H9 (cell line): ENCODE data around the gene KIF12. TPM values are rescaled to one million over a fixed set of nuclear protein-coding genes. Genes with fewer than 3 reads are reported as not detected.

Experiments
- DNase-seq: peaks from one replicate; pipeline ENCODE4 v3.0.0-alpha.2; 2017
- H2AFZ ChIP-seq: one replicate; pipeline ENCODE4 v1.6.1; 2013; ENCODE audit warnings: mild to moderate bottlenecking, low read length, control low read depth, moderate library complexity
- H2AK5ac ChIP-seq: 2 replicates; pipeline ENCODE4 v1.6.1; 2013; ENCODE audit warnings: low read length, control low read depth, mixed read lengths; ENCODE audit not compliant: insufficient read length
- H2BK120ac ChIP-seq: one replicate; pipeline ENCODE4 v1.6.1; 2013; ENCODE audit warnings: low read depth, mild to moderate bottlenecking, low read length, control low read depth, inconsistent platforms; ENCODE audit not compliant: poor library complexity, severe bottlenecking
- H2BK12ac ChIP-seq: 2 replicates; pipeline ENCODE4 v1.6.1; 2013; ENCODE audit warnings: low read length, control low read depth, mixed read lengths, low read depth; ENCODE audit not compliant: insufficient read length
- H2BK15ac ChIP-seq: 2 replicates; pipeline ENCODE4 v1.6.1; 2013; ENCODE audit warnings: low read depth, low read length, control low read depth
- H2BK20ac ChIP-seq: one replicate; pipeline ENCODE4 v1.6.1; 2013; ENCODE audit warnings: low read depth, mild to moderate bottlenecking, low read length, control low read depth, inconsistent platforms; ENCODE audit not compliant: poor library complexity, severe bottlenecking
- H2BK5ac ChIP-seq: 2 replicates; pipeline ENCODE4 v1.6.1; 2013; ENCODE audit warnings: low read length, control low read depth, mixed read lengths; ENCODE audit not compliant: insufficient read length
- H3K14ac ChIP-seq: 2 replicates; pipeline ENCODE4 v1.6.1; 2013; ENCODE audit warnings: low read length, control low read depth; ENCODE audit not compliant: insufficient read depth
- H3K18ac ChIP-seq: 2 replicates; pipeline ENCODE4 v1.6.1; 2013; ENCODE audit warnings: low read depth, mild to moderate bottlenecking, mixed read lengths, low read length, control low read depth; ENCODE audit not compliant: insufficient read length
- H3K23ac ChIP-seq: 2 replicates; pipeline ENCODE4 v1.6.1; 2013; ENCODE audit warnings: low read length, control low read depth, mixed read lengths, low read depth; ENCODE audit not compliant: insufficient read length
- H3K23me2 ChIP-seq: 2 replicates; pipeline ENCODE4 v1.6.1; 2013; ENCODE audit warnings: low read depth, mild to moderate bottlenecking, mixed read lengths, low read length, control low read depth; ENCODE audit not compliant: insufficient read length, poor library complexity, severe bottlenecking
- H3K27ac ChIP-seq: 2 replicates; pipeline ENCODE4 v1.5.1; 2013; ENCODE audit warnings: low read length, control low read depth, mixed read lengths, low read depth; ENCODE audit not compliant: insufficient read length
- H3K27me3 ChIP-seq: 2 replicates; pipeline ENCODE4 v1.6.1; 2013; ENCODE audit warnings: low read length, control low read depth, inconsistent platforms; ENCODE audit not compliant: insufficient read depth
- H3K4ac ChIP-seq: 2 replicates; pipeline ENCODE4 v1.6.1; 2013; ENCODE audit warnings: low read depth, mild to moderate bottlenecking, control low read depth, inconsistent platforms, low read length, moderate library complexity
- H3K4me1 ChIP-seq: 2 replicates; pipeline ENCODE4 v1.6.1; 2013; ENCODE audit warnings: low read length, control low read depth, inconsistent platforms; ENCODE audit not compliant: insufficient read depth
- H3K4me2 ChIP-seq: 2 replicates; pipeline ENCODE4 v1.6.1; 2013; ENCODE audit warnings: low read length, control low read depth, mixed read lengths; ENCODE audit not compliant: insufficient read length, insufficient read depth
- H3K56ac ChIP-seq: 2 replicates; pipeline ENCODE4 v1.6.1; 2013; ENCODE audit warnings: low read depth, mild to moderate bottlenecking, mixed read lengths, low read length, control low read depth; ENCODE audit not compliant: insufficient read length
- H3K79me1 ChIP-seq: 2 replicates; pipeline ENCODE4 v1.6.1; 2013; ENCODE audit warnings: low read depth, mild to moderate bottlenecking, moderate library complexity, low read length, control low read depth, inconsistent platforms; ENCODE audit not compliant: insufficient read depth, poor library complexity, severe bottlenecking
- H3K79me2 ChIP-seq: 2 replicates; pipeline ENCODE4 v1.6.1; 2013; ENCODE audit warnings: low read length, control low read depth, inconsistent platforms; ENCODE audit not compliant: insufficient read depth
- H3K9ac ChIP-seq: 2 replicates; pipeline ENCODE4 v1.6.1; 2013; ENCODE audit warnings: low read length, control low read depth, mixed read lengths; ENCODE audit not compliant: insufficient read length; ENCODE audit errors: extremely low read depth
- H3K9me3 ChIP-seq: one replicate; pipeline ENCODE4 v1.6.1; 2013; ENCODE audit warnings: low read depth, low read length, inconsistent platforms; ENCODE audit not compliant: control insufficient read depth
- H3T11ph ChIP-seq: one replicate; pipeline ENCODE4 v1.6.1; 2013; ENCODE audit warnings: mild to moderate bottlenecking, low read length, control low read depth, inconsistent platforms
- H4K20me1 ChIP-seq: one replicate; pipeline ENCODE4 v1.6.1; 2013; ENCODE audit not compliant: control insufficient read depth, insufficient read length, insufficient read depth
- H4K5ac ChIP-seq: 2 replicates; pipeline ENCODE4 v1.6.1; 2013; ENCODE audit warnings: low read depth, mild to moderate bottlenecking, mixed read lengths, low read length, control low read depth; ENCODE audit not compliant: insufficient read length
- H4K8ac ChIP-seq: replicated peaks from 2 replicates; pipeline ENCODE4 v1.6.1; 2013; ENCODE audit warnings: low read length, control low read depth, mixed read lengths, low read depth; ENCODE audit not compliant: insufficient read length
- H4K91ac ChIP-seq: 2 replicates; pipeline ENCODE4 v1.6.1; 2013; ENCODE audit warnings: low read depth, mild to moderate bottlenecking, moderate library complexity, mixed read lengths, low read length, control low read depth; ENCODE audit not compliant: insufficient read length
- H3K27ac Mint-ChIP-seq, 3 experiments: 2 replicates in 2 of 3; 3 replicates in 1 of 3; pipeline ENCODE4 v1.8.0; 2020 to 2021; ENCODE audit warnings: mixed read lengths in 3 of 3, mild to moderate bottlenecking in 1 of 3, moderate library complexity in 1 of 3
- H3K27me3 Mint-ChIP-seq: 2 replicates; pipeline ENCODE4 v1.8.0; 2021; ENCODE audit warnings: low read depth, mild to moderate bottlenecking, moderate library complexity, mixed read lengths
- H3K36me3 Mint-ChIP-seq, 3 experiments: 2 replicates in 2 of 3; 3 replicates in 1 of 3; pipeline ENCODE4 v1.8.0; 2020 to 2021; ENCODE audit warnings: low read depth in 3 of 3, mixed read lengths in 3 of 3; ENCODE audit not compliant: insufficient read depth in 1 of 3
- H3K4me1 Mint-ChIP-seq, 2 experiments: 2 replicates each; pipeline ENCODE4 v1.8.0; 2020; ENCODE audit warnings: mixed read lengths in 2 of 2
- H3K4me3 Mint-ChIP-seq, 2 experiments: 2 replicates in 1 of 2; 3 replicates in 1 of 2; pipeline ENCODE4 v1.8.0; 2020 to 2021; ENCODE audit warnings: mild to moderate bottlenecking in 2 of 2, mixed read lengths in 2 of 2, moderate library complexity in 1 of 2
- H3K9me3 Mint-ChIP-seq, 2 experiments: 2 replicates in 1 of 2; 3 replicates in 1 of 2; pipeline ENCODE4 v1.8.0; 2020; ENCODE audit warnings: mild to moderate bottlenecking in 2 of 2, mixed read lengths in 2 of 2, moderate library complexity in 1 of 2
- WGBS: extraction: QIAGEN DNeasy Blood & Tissue Kit; methylation state at CpG from one replicate; pipeline ENCODE4 v1.1.7; 2013; ENCODE audit warnings: missing lambda C conversion rate, low lambda C conversion rate, mixed read lengths; ENCODE audit not compliant: insufficient read length; ENCODE audit errors: extremely low coverage; 5-methylcytosine and 5-hydroxymethylcytosine counted together
- total RNA-seq: library from RNA; stranded (reverse); gene quantifications from 2 replicates; pipeline ENCODE4 v1.2.1, GENCODE V29; 2021
- TF ChIP-seq, protein P1 (sequence below): fragments of 200-600 bp; sonication (generic); conservative IDR thresholded peaks from 3 replicates; pipeline ENCODE4 v1.8.0; 2021; ENCODE audit warnings: antibody characterized with exemption, mild to moderate bottlenecking

Gene KIF12
- total RNA-seq, 1 experiment from 2014 or later, result 3.3 TPM

DNA sequence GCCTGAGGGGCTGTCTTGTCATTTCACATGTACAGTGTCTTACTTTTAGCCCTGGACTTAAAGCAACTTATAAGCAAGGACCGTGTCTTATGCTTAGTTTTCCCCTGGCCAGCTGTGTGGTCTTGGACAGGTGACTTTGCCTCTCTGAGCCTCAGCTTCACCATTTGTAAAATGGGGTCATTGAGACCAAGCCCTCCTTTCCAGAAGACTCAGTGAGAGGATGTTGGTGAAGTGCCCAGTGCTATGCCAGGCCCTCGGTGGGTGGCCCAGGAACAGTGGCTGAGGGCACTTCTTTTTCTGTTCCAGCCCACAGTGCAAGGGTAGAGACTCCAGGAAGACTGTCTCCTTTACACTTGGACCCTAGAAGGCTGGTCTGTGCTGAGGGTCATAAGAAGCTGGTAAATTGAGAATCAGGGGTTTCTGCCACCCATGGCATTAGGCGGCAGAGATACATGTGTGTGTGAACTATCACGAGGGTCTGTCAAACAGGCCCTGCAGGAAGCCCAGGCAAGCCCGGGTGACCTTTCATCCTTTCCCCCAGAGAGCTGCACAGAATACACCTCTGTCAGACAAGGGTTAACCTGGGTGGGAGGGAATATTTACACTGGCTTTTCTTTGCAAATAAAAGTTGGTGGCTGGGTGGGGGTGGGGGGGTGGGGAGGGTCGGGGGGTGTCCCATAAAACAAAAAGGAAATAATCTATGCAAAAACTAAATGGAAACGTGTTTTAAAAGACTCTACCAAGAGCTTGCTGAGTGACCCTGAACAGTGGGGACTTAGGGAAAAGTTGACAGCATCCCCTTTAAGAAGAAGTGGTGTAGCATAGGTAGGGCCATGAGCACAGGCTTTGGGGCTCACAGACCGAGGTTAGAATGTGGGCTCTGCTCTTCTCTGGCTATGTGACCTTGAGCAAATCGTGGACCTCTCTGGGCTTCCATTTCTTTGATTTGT, 20.4 kb upstream of the KIF12 start:
- Mint-ChIP-seq H3K9me3 (no peaks in the 10 kb centered on the region), H3K4me1 (peaks cover 7 to 24% of the 10 kb centered on the region in 2 experiments)
- H3K4me2 ChIP-seq, result no peak overlapping the region

More for the DNA sequence above, 20.4 kb upstream of the KIF12 start:
- H3K23me2 ChIP-seq, result no peaks in the 10 kb centered on the region
- no peaks in the 10 kb centered on the region for H3K79me1 ChIP-seq
- no peaks in the 10 kb centered on the region for H3K27me3 ChIP-seq
- no peak overlapping the region for H3T11ph ChIP-seq
- H2AFZ ChIP-seq, result no peak overlapping the region
- H3K79me2 ChIP-seq, result no peaks in the 10 kb centered on the region
- H4K8ac ChIP-seq, result no peak overlapping the region
- Mint-ChIP-seq H3K27me3 (peaks cover 20% of the 10 kb centered on the region), H3K4me3 (no peak overlapping the region), H3K27ac (no peak overlapping the region), H3K36me3 (no peaks in the 10 kb centered on the region)
- no peaks in the 10 kb centered on the region for H3K4me1 ChIP-seq
- H3K23ac ChIP-seq, result no peak overlapping the region
- no peak for DNase-seq
- no peak overlapping the region for H4K91ac ChIP-seq
- H3K56ac ChIP-seq, result no peak overlapping the region
- H2BK15ac ChIP-seq, result no peak overlapping the region
- no peak overlapping the region for H3K27ac ChIP-seq
- H2BK12ac ChIP-seq, result no peak overlapping the region
- no peak overlapping the region for H3K4ac ChIP-seq
- H2BK5ac ChIP-seq, result no peak overlapping the region
- H3K9ac ChIP-seq, result no peak overlapping the region
- H2BK120ac ChIP-seq, result no peak overlapping the region
- no peak overlapping the region for H2BK20ac ChIP-seq
- no peak overlapping the region for H3K14ac ChIP-seq
- no CpG with 5 or more reads among the region's 9 CpGs for WGBS
- no peak overlapping the region for H3K18ac ChIP-seq
- H3K9me3 ChIP-seq, result no peaks in the 10 kb centered on the region
- H4K20me1 ChIP-seq, result no peaks in the 10 kb centered on the region
- no peak overlapping the region for H4K5ac ChIP-seq
- no peak overlapping the region for H2AK5ac ChIP-seq
- TF ChIP-seq, protein P1, sequence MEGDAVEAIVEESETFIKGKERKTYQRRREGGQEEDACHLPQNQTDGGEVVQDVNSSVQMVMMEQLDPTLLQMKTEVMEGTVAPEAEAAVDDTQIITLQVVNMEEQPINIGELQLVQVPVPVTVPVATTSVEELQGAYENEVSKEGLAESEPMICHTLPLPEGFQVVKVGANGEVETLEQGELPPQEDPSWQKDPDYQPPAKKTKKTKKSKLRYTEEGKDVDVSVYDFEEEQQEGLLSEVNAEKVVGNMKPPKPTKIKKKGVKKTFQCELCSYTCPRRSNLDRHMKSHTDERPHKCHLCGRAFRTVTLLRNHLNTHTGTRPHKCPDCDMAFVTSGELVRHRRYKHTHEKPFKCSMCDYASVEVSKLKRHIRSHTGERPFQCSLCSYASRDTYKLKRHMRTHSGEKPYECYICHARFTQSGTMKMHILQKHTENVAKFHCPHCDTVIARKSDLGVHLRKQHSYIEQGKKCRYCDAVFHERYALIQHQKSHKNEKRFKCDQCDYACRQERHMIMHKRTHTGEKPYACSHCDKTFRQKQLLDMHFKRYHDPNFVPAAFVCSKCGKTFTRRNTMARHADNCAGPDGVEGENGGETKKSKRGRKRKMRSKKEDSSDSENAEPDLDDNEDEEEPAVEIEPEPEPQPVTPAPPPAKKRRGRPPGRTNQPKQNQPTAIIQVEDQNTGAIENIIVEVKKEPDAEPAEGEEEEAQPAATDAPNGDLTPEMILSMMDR, result no peak
